ENCODE results near the gene STK24.

- TF ChIP-seq, protein P1, sequence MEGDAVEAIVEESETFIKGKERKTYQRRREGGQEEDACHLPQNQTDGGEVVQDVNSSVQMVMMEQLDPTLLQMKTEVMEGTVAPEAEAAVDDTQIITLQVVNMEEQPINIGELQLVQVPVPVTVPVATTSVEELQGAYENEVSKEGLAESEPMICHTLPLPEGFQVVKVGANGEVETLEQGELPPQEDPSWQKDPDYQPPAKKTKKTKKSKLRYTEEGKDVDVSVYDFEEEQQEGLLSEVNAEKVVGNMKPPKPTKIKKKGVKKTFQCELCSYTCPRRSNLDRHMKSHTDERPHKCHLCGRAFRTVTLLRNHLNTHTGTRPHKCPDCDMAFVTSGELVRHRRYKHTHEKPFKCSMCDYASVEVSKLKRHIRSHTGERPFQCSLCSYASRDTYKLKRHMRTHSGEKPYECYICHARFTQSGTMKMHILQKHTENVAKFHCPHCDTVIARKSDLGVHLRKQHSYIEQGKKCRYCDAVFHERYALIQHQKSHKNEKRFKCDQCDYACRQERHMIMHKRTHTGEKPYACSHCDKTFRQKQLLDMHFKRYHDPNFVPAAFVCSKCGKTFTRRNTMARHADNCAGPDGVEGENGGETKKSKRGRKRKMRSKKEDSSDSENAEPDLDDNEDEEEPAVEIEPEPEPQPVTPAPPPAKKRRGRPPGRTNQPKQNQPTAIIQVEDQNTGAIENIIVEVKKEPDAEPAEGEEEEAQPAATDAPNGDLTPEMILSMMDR (IDR thresholded peaks at IDR 0.05; ENCODE audit: low read length): no peak
- TF ChIP-seq EZH2 (optimal IDR thresholded peaks at IDR 0.05; ENCODE audit: low read depth, low read length): no peak
Observed at GRCh38 chr13:98559169-98559568, 17.7 kb downstream of the STK24 start.

Data from MM.1S (cell line).